HepG2 (cell line): ENCODE data around the gene ZBTB21. TPM values are rescaled to one million over a fixed set of nuclear protein-coding genes. Genes with fewer than 3 reads are reported as not detected.

Experiments
- CSRNP2 ChIP-seq: sonication (generic); formaldehyde crosslinking; conservative IDR thresholded peaks from 2 replicates; pipeline ENCODE4 v1.8.0; 2022; ENCODE audit warnings: low read depth, missing genetic modification reagents
- DPF2 ChIP-seq: sonication (generic); formaldehyde crosslinking; IDR thresholded peaks from 2 replicates; pipeline ENCODE4 v1.4.0; 2020; ENCODE audit warnings: mild to moderate bottlenecking, low read depth, missing genetic modification reagents, borderline replicate concordance
- GPN1 ChIP-seq: sonication (generic); formaldehyde crosslinking; IDR thresholded peaks from 2 replicates; pipeline ENCODE4 v1.5.1; 2020; ENCODE audit warnings: missing genetic modification reagents, borderline replicate concordance
- MEF2D ChIP-seq: sonication (generic); formaldehyde crosslinking; IDR thresholded peaks from 2 replicates; pipeline ENCODE4 v1.5.1; 2020; ENCODE audit warnings: mild to moderate bottlenecking, missing genetic modification reagents
- POLR2G ChIP-seq: fragments of 200-400 bp; formaldehyde crosslinking; IDR thresholded peaks from 2 replicates; pipeline ENCODE4 v1.6.1; 2018; ENCODE audit warnings: mild to moderate bottlenecking, low read depth, low read length, moderate library complexity
- SALL1 ChIP-seq: sonication (generic); formaldehyde crosslinking; IDR thresholded peaks from 2 replicates; pipeline ENCODE4 v1.8.0; 2022; ENCODE audit warnings: mild to moderate bottlenecking, missing genetic modification reagents
- TBX3 ChIP-seq: fragments of 450-650 bp; IDR thresholded peaks from 2 replicates; pipeline ENCODE4 v1.6.1; 2017; ENCODE audit warnings: antibody characterized with exemption, mild to moderate bottlenecking, inconsistent platforms, borderline replicate concordance
- TFAP4 ChIP-seq: sonication (generic); IDR thresholded peaks from 2 replicates; pipeline ENCODE4 v1.6.1; 2016; ENCODE audit warnings: low read depth, borderline replicate concordance
- TRIM22 ChIP-seq: fragments of 450-650 bp; IDR thresholded peaks from 2 replicates; pipeline ENCODE4 v1.6.1; 2017
- ZKSCAN5 ChIP-seq: sonication (generic); formaldehyde crosslinking; IDR thresholded peaks from 2 replicates; pipeline ENCODE4 v1.5.1; 2020; ENCODE audit warnings: mild to moderate bottlenecking, missing genetic modification reagents
- polyA plus RNA-seq, 8 experiments: library from polyadenylated mRNA; depleted of rRNA in 3 of 8; stranded (reverse) in 7 of 8; unstranded in 1 of 8; fragments of >200 nt; fragmentation: Illumina TruSeq in 4 of 8; extraction: Trizol in 4 of 8; gene quantifications; 2 replicates each; pipeline versions ENCODE4 v1.2.1 to v1.2.3, GENCODE V29; 2011 to 2016; ENCODE audit warnings: low read depth in 4 of 8, missing spikeins in 1 of 8, mixed read lengths in 1 of 8; ENCODE audit not compliant: insufficient read depth in 1 of 8
- total RNA-seq, 5 experiments: library from RNA; depleted of rRNA; stranded (reverse); fragments of >200 nt; fragmentation: Illumina TruSeq; extraction: Trizol; gene quantifications; 2 replicates each; pipeline ENCODE4 v1.2.3, GENCODE V29; 2016; ENCODE audit warnings: low read depth in 1 of 5

Gene ZBTB21
- total and polyA plus RNA-seq, 2 of the 13 experiments (the other 11 are each of a cell fraction or from before 2014, with no cell fraction given) = 4.5 to 6.1 TPM

- no peak for TF ChIP-seq DPF2 (CRISPR knock-in tag)
- TF ChIP-seq TFAP4 = peak; percentile 67; the same call in 1 of the 2 replicates
- TF ChIP-seq POLR2G = no peak
- TF ChIP-seq CSRNP2 (CRISPR knock-in tag) = no peak
- 0 out of 2 replicates have a peak, but pooled peaks have one; percentile 27 for TF ChIP-seq MEF2D
- no peak for TF ChIP-seq TBX3
- TF ChIP-seq GPN1 (CRISPR knock-in tag) = no peak
- TF ChIP-seq ZKSCAN5 (CRISPR knock-in tag) = no peak
- TF ChIP-seq TRIM22 = no peak
- no peak for TF ChIP-seq SALL1 (CRISPR knock-in tag)
Measured at GRCh38 chr21:41956926-41957729, 53.0 kb downstream of the ZBTB21 start (continued).
